LoVo (cell line): ENCODE data around the gene CEACAM6.

Experiments used
- DNase-seq: peaks from one replicate; pipeline ENCODE4 v3.0.0-alpha.2; 2016; ENCODE audit warnings: low spot score

Gene CEACAM6

GRCh38 chr19:41799444-41800000 is 44.2 kb downstream of the CEACAM6 start:
- DNase-seq = peak; percentile 58

GRCh38 chr19:41801031-41801430 is 45.7 kb downstream of the CEACAM6 start:
- DNase-seq = no peak

GRCh38 chr19:41801792-41802211 is 46.5 kb downstream of the CEACAM6 start:
- DNase-seq = peak; percentile 18

GRCh38 chr19:41802770-41803169 is 47.4 kb downstream of the CEACAM6 start:
- DNase-seq = no peak

GRCh38 chr19:41804336-41804735 is 49.0 kb downstream of the CEACAM6 start:
- DNase-seq = no peak

GRCh38 chr19:41807176-41807575 is 51.8 kb downstream of the CEACAM6 start:
- no peak for DNase-seq

GRCh38 chr19:41808663-41809566 is 53.6 kb downstream of the CEACAM6 start:
- no peak for DNase-seq

- DNase-seq = no peak
These were observed 55.0 kb downstream of the CEACAM6 start for GRCh38 chr19:41810301-41810700.

GRCh38 chr19:41811036-41811435 is 55.7 kb downstream of the CEACAM6 start:
- DNase-seq = no peak

- DNase-seq = no peak
These were observed 56.7 kb downstream of the CEACAM6 start for GRCh38 chr19:41811981-41812380.

GRCh38 chr19:41813911-41814310 is 58.6 kb downstream of the CEACAM6 start:
- no peak for DNase-seq

- no peak for DNase-seq
These were observed 60.0 kb downstream of the CEACAM6 start for GRCh38 chr19:41815301-41815700.

GRCh38 chr19:41816761-41817160 is 61.4 kb downstream of the CEACAM6 start:
- no peak for DNase-seq

- DNase-seq = peak; percentile 53
These were observed 65.8 kb downstream of the CEACAM6 start for GRCh38 chr19:41821003-41821735.
